MG63 (cell line): Measurements from ENCODE around the gene PPFIBP2. TPM values are rescaled to one million over a fixed set of nuclear protein-coding genes. Genes with fewer than 3 reads are reported as not detected.

ENCODE experiments used
- DNase-seq: peaks from one replicate; pipeline ENCODE4 v3.0.0-alpha.2; 2020
- H3K27me3 ChIP-seq: fragments of 250-450 bp; sonication (Bioruptor Pico); 2 replicates; pipeline ENCODE4 v1.5.1; 2020; ENCODE audit warnings: mild to moderate bottlenecking, moderate library complexity
- H3K36me3 ChIP-seq: fragments of 250-450 bp; sonication (Bioruptor Pico); 2 replicates; pipeline ENCODE4 v1.5.1; 2020; ENCODE audit warnings: mild to moderate bottlenecking, moderate library complexity
- H3K4me3 ChIP-seq: fragments of 250-450 bp; sonication (Bioruptor Pico); 2 replicates; pipeline ENCODE4 v1.5.1; 2020; ENCODE audit warnings: mild to moderate bottlenecking, moderate library complexity
- H3K9me3 ChIP-seq: fragments of 250-450 bp; sonication (Bioruptor Pico); 2 replicates; pipeline ENCODE4 v1.5.1; 2020; ENCODE audit warnings: mild to moderate bottlenecking, moderate library complexity
- total RNA-seq: library from RNA; depleted of rRNA; stranded (reverse); fragments of >200 nt; shearing (Covaris generic); gene quantifications from 2 replicates; pipeline ENCODE4 v1.2.3, GENCODE V29; 2014; ENCODE audit warnings: low replicate concordance

PPFIBP2 gene
- total RNA-seq, 1 experiment from 2014 or later: 12.3 TPM

- Histone ChIP-seq H3K27me3 (no peaks in the 10 kb centered on the region), H3K36me3 (no peaks in the 10 kb centered on the region), H3K4me3 (no peak overlapping the region), H3K9me3 (no peaks in the 10 kb centered on the region)
- DNase-seq: peak; percentile 72
These were observed 62.3 kb downstream of the PPFIBP2 start for GRCh38 chr11:7575841-7576725.

- no peaks in the 10 kb centered on the region for H3K27me3 ChIP-seq
- H3K4me3 ChIP-seq: no peak overlapping the region
- no peaks in the 10 kb centered on the region for H3K9me3 ChIP-seq
- no peaks in the 10 kb centered on the region for H3K36me3 ChIP-seq
- peak; percentile 19 for DNase-seq
These were observed 63.0 kb downstream of the PPFIBP2 start for GRCh38 chr11:7576726-7577290.

- Histone ChIP-seq H3K9me3 (no peaks in the 10 kb centered on the region), H3K36me3 (no peaks in the 10 kb centered on the region), H3K4me3 (peak overlapping the region; percentile 0; the same call in 1 of the 2 replicates), H3K27me3 (no peaks in the 10 kb centered on the region)
- DNase-seq: no peak
These were observed 63.7 kb downstream of the PPFIBP2 start for GRCh38 chr11:7577291-7578190.

- no peaks in the 10 kb centered on the region for H3K9me3 ChIP-seq
- DNase-seq: no peak
These were observed 64.6 kb downstream of the PPFIBP2 start for GRCh38 chr11:7578276-7578955.

GRCh38 chr11:7579361-7579791, 65.6 kb downstream of the PPFIBP2 start:
- peak; percentile 42 for DNase-seq
- H3K4me3 ChIP-seq: no peak overlapping the region

More at GRCh38 chr11:7578276-7578955, 64.6 kb downstream of the PPFIBP2 start:
- peak overlapping the region; percentile 0; the same call in 1 of the 2 replicates for H3K4me3 ChIP-seq
- no peaks in the 10 kb centered on the region for H3K27me3 ChIP-seq
- H3K36me3 ChIP-seq: no peaks in the 10 kb centered on the region

GRCh38 chr11:7581021-7581590, 67.3 kb downstream of the PPFIBP2 start:
- no peak for DNase-seq
- H3K9me3 ChIP-seq: no peaks in the 10 kb centered on the region
- no peak overlapping the region for H3K4me3 ChIP-seq
- no peaks in the 10 kb centered on the region for H3K27me3 ChIP-seq
- H3K36me3 ChIP-seq: no peaks in the 10 kb centered on the region

More at GRCh38 chr11:7579361-7579791, 65.6 kb downstream of the PPFIBP2 start:
- Histone ChIP-seq H3K9me3 (no peaks in the 10 kb centered on the region), H3K36me3 (no peaks in the 10 kb centered on the region), H3K27me3 (no peaks in the 10 kb centered on the region)

- no peak for DNase-seq
- H3K9me3 ChIP-seq: no peaks in the 10 kb centered on the region
- H3K27me3 ChIP-seq: no peaks in the 10 kb centered on the region
- no peaks in the 10 kb centered on the region for H3K36me3 ChIP-seq
- H3K4me3 ChIP-seq: no peak overlapping the region
These were observed 68.7 kb downstream of the PPFIBP2 start for GRCh38 chr11:7582338-7582985.

- Histone ChIP-seq H3K9me3 (no peaks in the 10 kb centered on the region), H3K4me3 (no peak overlapping the region), H3K36me3 (no peaks in the 10 kb centered on the region), H3K27me3 (no peaks in the 10 kb centered on the region)
- no peak for DNase-seq
These were observed 69.4 kb downstream of the PPFIBP2 start for GRCh38 chr11:7583248-7583647.

- Histone ChIP-seq H3K36me3 (no peaks in the 10 kb centered on the region), H3K4me3 (no peak overlapping the region), H3K9me3 (no peaks in the 10 kb centered on the region), H3K27me3 (no peaks in the 10 kb centered on the region)
- no peak for DNase-seq
These were observed 71.1 kb downstream of the PPFIBP2 start for GRCh38 chr11:7584910-7585309.

- DNase-seq: peak; percentile 41
- no peaks in the 10 kb centered on the region for H3K9me3 ChIP-seq
- H3K36me3 ChIP-seq: no peaks in the 10 kb centered on the region
- H3K4me3 ChIP-seq: no peak overlapping the region
- no peaks in the 10 kb centered on the region for H3K27me3 ChIP-seq
These were observed 72.0 kb downstream of the PPFIBP2 start for GRCh38 chr11:7585816-7586215.

GRCh38 chr11:7586376-7586775, 72.6 kb downstream of the PPFIBP2 start:
- H3K27me3 ChIP-seq: no peaks in the 10 kb centered on the region
- H3K4me3 ChIP-seq: no peak overlapping the region
- DNase-seq: no peak
- H3K36me3 ChIP-seq: no peaks in the 10 kb centered on the region
- H3K9me3 ChIP-seq: no peaks in the 10 kb centered on the region

GRCh38 chr11:7587712-7588111, 73.9 kb downstream of the PPFIBP2 start:
- no peaks in the 10 kb centered on the region for H3K27me3 ChIP-seq
- no peak overlapping the region for H3K4me3 ChIP-seq
- DNase-seq: no peak
- H3K9me3 ChIP-seq: no peaks in the 10 kb centered on the region
- H3K36me3 ChIP-seq: no peaks in the 10 kb centered on the region

GRCh38 chr11:7589861-7590260, 76.1 kb downstream of the PPFIBP2 start:
- Histone ChIP-seq H3K27me3 (no peaks in the 10 kb centered on the region), H3K36me3 (no peaks in the 10 kb centered on the region), H3K4me3 (no peak overlapping the region), H3K9me3 (no peaks in the 10 kb centered on the region)
- no peak for DNase-seq

- no peaks in the 10 kb centered on the region for H3K9me3 ChIP-seq
- DNase-seq: no peak
- H3K36me3 ChIP-seq: no peaks in the 10 kb centered on the region
- H3K27me3 ChIP-seq: no peaks in the 10 kb centered on the region
- no peak overlapping the region for H3K4me3 ChIP-seq
These were observed 76.7 kb downstream of the PPFIBP2 start for GRCh38 chr11:7590529-7590928.

- H3K27me3 ChIP-seq: no peaks in the 10 kb centered on the region
- no peak for DNase-seq
- no peak overlapping the region for H3K4me3 ChIP-seq
- H3K9me3 ChIP-seq: no peaks in the 10 kb centered on the region
- no peaks in the 10 kb centered on the region for H3K36me3 ChIP-seq
These were observed 77.5 kb downstream of the PPFIBP2 start for GRCh38 chr11:7591107-7591894.
